Neural progenitor cell (in vitro differentiated cells): ENCODE results near the gene ERBIN.

Source experiments
- EZH2 ChIP-seq: fragments of 200-600 bp; sonication (generic); IDR thresholded peaks from 2 replicates; pipeline ENCODE4 v1.6.1; 2017; ENCODE audit warnings: antibody characterized with exemption, mild to moderate bottlenecking, moderate library complexity
- EZH2phosphoT487 ChIP-seq: fragments of 200-600 bp; sonication (generic); IDR thresholded peaks from 2 replicates; pipeline ENCODE4 v1.6.1; 2017; ENCODE audit warnings: antibody characterized with exemption
- TF ChIP-seq, protein P1 (sequence below): fragments of 200-600 bp; sonication (generic); IDR thresholded peaks from 2 replicates; pipeline ENCODE4 v1.5.1; 2017; ENCODE audit warnings: antibody characterized with exemption, mild to moderate bottlenecking

DNA sequence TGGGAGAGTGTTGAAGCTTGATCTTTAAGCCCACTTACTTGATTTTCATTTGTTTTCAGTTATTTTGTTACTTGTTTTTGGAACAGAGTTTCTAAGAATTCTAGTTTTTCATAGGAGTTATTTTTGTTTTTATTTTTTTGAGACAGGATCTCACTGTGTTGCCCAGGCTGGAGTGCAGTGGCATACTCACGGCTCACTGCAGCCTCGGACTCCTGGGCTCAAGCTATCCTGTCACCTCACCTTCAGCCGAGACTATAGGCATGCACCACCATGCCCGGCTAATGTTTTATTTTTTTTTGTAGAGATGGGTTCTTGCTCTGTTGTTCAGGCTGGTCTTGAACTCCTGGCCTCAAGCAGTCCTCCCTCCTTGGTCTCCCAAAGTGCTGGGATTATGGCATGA is 6.3 kb downstream of the ERBIN start:
- TF ChIP-seq, protein P1, sequence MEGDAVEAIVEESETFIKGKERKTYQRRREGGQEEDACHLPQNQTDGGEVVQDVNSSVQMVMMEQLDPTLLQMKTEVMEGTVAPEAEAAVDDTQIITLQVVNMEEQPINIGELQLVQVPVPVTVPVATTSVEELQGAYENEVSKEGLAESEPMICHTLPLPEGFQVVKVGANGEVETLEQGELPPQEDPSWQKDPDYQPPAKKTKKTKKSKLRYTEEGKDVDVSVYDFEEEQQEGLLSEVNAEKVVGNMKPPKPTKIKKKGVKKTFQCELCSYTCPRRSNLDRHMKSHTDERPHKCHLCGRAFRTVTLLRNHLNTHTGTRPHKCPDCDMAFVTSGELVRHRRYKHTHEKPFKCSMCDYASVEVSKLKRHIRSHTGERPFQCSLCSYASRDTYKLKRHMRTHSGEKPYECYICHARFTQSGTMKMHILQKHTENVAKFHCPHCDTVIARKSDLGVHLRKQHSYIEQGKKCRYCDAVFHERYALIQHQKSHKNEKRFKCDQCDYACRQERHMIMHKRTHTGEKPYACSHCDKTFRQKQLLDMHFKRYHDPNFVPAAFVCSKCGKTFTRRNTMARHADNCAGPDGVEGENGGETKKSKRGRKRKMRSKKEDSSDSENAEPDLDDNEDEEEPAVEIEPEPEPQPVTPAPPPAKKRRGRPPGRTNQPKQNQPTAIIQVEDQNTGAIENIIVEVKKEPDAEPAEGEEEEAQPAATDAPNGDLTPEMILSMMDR: no peak
- TF ChIP-seq EZH2 (no peak), EZH2phosphoT487 (no peak)
